Lower leg skin (tissue), 3 donors: ENCODE data around the gene CYP4F2.

ENCODE experiments used
- CTCF ChIP-seq, 3 donors: fragments of 450-650 bp; IDR thresholded peaks; one replicate each; pipeline ENCODE4 v1.5.1; 2016; ENCODE audit warnings: antibody characterized with exemption in 3 of 3, mild to moderate bottlenecking in 3 of 3, moderate library complexity in 2 of 3
- POLR2A ChIP-seq, 2 donors: fragments of 450-650 bp; IDR thresholded peaks; one replicate each; pipeline ENCODE4 v1.6.1; 2016 to 2017; ENCODE audit warnings: antibody characterized with exemption in 2 of 2, mild to moderate bottlenecking in 1 of 2, moderate library complexity in 1 of 2

DNA sequence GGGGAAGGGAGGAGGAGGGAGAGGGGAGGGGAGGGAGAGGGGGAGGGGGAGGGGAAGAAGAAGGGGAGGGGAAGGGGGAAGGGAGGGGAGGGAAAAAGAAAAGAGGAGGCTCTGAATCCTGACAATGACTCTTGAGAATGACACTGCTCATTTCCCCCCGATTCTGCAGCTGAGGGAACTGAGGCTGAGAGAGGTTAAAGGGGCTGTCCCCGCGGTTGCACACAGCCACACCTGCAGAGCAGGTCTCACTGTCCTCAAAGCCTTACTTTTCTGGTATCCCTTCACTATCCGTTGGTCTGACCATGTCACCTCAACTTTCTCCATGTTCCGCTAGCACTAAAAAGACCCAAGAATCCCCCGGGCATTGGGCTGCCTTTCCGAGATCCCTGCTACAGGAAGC lies 35.4 kb downstream of the CYP4F2 start:
- TF ChIP-seq POLR2A (IDR thresholded peaks at IDR 0.05) = no peak
- no peak for TF ChIP-seq CTCF (IDR thresholded peaks at IDR 0.05)
